HepG2 (cell line): ENCODE results near the gene CTRL. TPM values are rescaled to one million over a fixed set of nuclear protein-coding genes. Genes with fewer than 3 reads are reported as not detected.

Experiments
- ATF7-NPFF ChIP-seq: sonication (generic); formaldehyde crosslinking; IDR thresholded peaks from 2 replicates; pipeline ENCODE4 v1.8.1; 2023; ENCODE audit warnings: mild to moderate bottlenecking, low read depth, missing genetic modification reagents, moderate library complexity
- CHD2 ChIP-seq: IDR thresholded peaks from 2 replicates; pipeline ENCODE4 v1.6.1; 2011; ENCODE audit warnings: low read depth, low read length, improper control_type of control experiment
- HMGXB3 ChIP-seq: sonication (generic); formaldehyde crosslinking; IDR thresholded peaks from 2 replicates; pipeline ENCODE4 v1.4.0; 2020; ENCODE audit warnings: missing genetic modification reagents, borderline replicate concordance
- MAF1 ChIP-seq: sonication (generic); formaldehyde crosslinking; IDR thresholded peaks from 2 replicates; pipeline ENCODE4 v1.5.0; 2020; ENCODE audit warnings: missing genetic modification reagents, borderline replicate concordance
- MAX ChIP-seq: IDR thresholded peaks from 2 replicates; pipeline ENCODE4 v1.6.1; 2012; ENCODE audit warnings: inconsistent platforms
- MIXL1 ChIP-seq: IDR thresholded peaks from 2 replicates; pipeline ENCODE4 v1.6.1; 2016
- NAIF1 ChIP-seq: sonication (generic); formaldehyde crosslinking; IDR thresholded peaks from 2 replicates; pipeline ENCODE4 v1.5.0; 2020; ENCODE audit warnings: mild to moderate bottlenecking, missing genetic modification reagents, borderline replicate concordance
- PHF21A ChIP-seq: sonication (generic); formaldehyde crosslinking; IDR thresholded peaks from 2 replicates; pipeline ENCODE4 v1.5.0; 2020; ENCODE audit warnings: mild to moderate bottlenecking, missing genetic modification reagents
- RFXANK ChIP-seq: IDR thresholded peaks from 2 replicates; pipeline ENCODE4 v1.6.1; 2016
- SNAPC2 ChIP-seq: sonication (generic); formaldehyde crosslinking; IDR thresholded peaks from 2 replicates; pipeline ENCODE4 v1.8.1; 2022; ENCODE audit warnings: mild to moderate bottlenecking, missing genetic modification reagents
- ZNF576 ChIP-seq: sonication (generic); formaldehyde crosslinking; IDR thresholded peaks from 2 replicates; pipeline ENCODE4 v1.4.0; 2020; ENCODE audit warnings: mild to moderate bottlenecking, missing genetic modification reagents
- ZNF749 ChIP-seq: sonication (generic); formaldehyde crosslinking; IDR thresholded peaks from 2 replicates; pipeline ENCODE4 v1.8.0; 2022; ENCODE audit warnings: mild to moderate bottlenecking, missing genetic modification reagents, moderate library complexity, borderline replicate concordance
- ZNF780A ChIP-seq: sonication (generic); formaldehyde crosslinking; IDR thresholded peaks from 2 replicates; pipeline ENCODE4 v1.8.0; 2022; ENCODE audit warnings: mild to moderate bottlenecking, missing genetic modification reagents, moderate library complexity
- ZNF839 ChIP-seq: sonication (generic); formaldehyde crosslinking; IDR thresholded peaks from 2 replicates; pipeline ENCODE4 v1.4.0; 2020; ENCODE audit warnings: missing genetic modification reagents, mild to moderate bottlenecking, borderline replicate concordance
- polyA plus RNA-seq, 8 experiments: library from polyadenylated mRNA; depleted of rRNA in 3 of 8; stranded (reverse) in 7 of 8; unstranded in 1 of 8; fragments of >200 nt; fragmentation: Illumina TruSeq in 4 of 8; extraction: Trizol in 4 of 8; gene quantifications; 2 replicates each; pipeline versions ENCODE4 v1.2.1 to v1.2.3, GENCODE V29; 2011 to 2016; ENCODE audit warnings: low read depth in 4 of 8, missing spikeins in 1 of 8, mixed read lengths in 1 of 8; ENCODE audit not compliant: insufficient read depth in 1 of 8
- total RNA-seq, 5 experiments: library from RNA; depleted of rRNA; stranded (reverse); fragments of >200 nt; fragmentation: Illumina TruSeq; extraction: Trizol; gene quantifications; 2 replicates each; pipeline ENCODE4 v1.2.3, GENCODE V29; 2016; ENCODE audit warnings: low read depth in 1 of 5
- TF ChIP-seq, protein P1 (sequence below), 2 experiments: sonication (generic) in 1 of 2; formaldehyde crosslinking in 1 of 2; IDR thresholded peaks; 2 replicates each; pipeline versions ENCODE4 v1.4.0 to v1.6.1; 2018 to 2020; ENCODE audit warnings: missing genetic modification reagents in 2 of 2, borderline replicate concordance in 1 of 2, low read depth in 1 of 2, mild to moderate bottlenecking in 1 of 2, missing biosample characterization in 1 of 2
- TF ChIP-seq, protein P2 (sequence below): sonication (generic); formaldehyde crosslinking; IDR thresholded peaks from 2 replicates; pipeline ENCODE4 v1.4.0; 2020; ENCODE audit warnings: low read depth, missing genetic modification reagents

CTRL gene
- total and polyA plus RNA-seq, 2 of the 13 experiments (the other 11 are each of a cell fraction or from before 2014, with no cell fraction given), result 1.9 to 2.7 TPM

DNA sequence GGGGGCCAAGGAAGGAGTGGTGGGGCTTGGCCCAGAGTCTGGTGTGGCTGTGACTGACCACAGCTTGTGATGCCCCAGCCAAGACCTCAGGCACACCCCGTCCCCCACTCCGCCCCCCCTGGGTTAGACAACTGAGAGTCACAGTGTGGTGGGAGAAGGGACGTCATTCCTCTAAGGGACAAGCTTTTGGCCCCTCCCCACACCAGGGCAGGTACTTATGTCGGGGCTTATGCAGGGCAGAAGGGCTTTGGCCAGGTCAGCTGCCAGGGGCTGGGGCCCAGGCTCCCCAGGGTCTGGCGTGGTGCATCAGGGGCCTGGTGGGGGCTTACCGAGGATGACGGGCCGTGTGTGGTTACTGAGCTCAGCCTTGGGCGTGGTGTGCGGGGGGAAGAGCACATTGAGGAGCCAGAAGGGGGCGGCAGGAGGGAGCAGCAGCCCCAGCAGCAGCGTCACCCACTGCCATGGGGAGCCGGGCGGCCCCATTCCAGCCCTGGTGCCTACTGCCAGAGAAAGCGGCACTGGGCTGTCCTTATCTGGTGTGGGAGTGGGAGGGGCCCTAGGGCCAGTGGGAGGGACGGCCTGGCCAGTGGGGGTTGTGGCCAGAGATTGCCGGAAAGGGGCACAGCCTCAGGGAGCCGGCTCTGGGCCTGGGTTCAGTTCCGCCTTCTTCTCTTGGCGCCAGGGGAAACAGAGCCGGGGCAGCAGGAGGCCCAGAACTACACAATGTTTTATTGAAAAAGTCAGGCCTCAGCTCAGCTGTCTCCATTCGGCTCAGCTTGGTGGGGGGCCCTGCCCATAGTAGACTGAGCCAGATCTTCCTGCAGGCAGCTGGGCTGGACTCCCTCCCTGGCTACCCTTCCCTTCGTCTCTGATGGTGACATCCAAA is 12.2 kb upstream of the CTRL start, which contains the start of gene LCAT (continued):
- peak; percentile 46; the same call in 1 of the 2 replicates for TF ChIP-seq HMGXB3 (CRISPR knock-in tag)
- TF ChIP-seq CHD2, result no peak
- TF ChIP-seq, protein P1, sequence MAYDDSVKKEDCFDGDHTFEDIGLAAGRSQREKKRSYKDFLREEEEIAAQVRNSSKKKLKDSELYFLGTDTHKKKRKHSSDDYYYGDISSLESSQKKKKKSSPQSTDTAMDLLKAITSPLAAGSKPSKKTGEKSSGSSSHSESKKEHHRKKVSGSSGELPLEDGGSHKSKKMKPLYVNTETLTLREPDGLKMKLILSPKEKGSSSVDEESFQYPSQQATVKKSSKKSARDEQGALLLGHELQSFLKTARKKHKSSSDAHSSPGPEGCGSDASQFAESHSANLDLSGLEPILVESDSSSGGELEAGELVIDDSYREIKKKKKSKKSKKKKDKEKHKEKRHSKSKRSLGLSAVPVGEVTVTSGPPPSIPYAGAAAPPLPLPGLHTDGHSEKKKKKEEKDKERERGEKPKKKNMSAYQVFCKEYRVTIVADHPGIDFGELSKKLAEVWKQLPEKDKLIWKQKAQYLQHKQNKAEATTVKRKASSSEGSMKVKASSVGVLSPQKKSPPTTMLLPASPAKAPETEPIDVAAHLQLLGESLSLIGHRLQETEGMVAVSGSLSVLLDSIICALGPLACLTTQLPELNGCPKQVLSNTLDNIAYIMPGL (CRISPR knock-in tag; IDR thresholded peaks at IDR 0.05; ENCODE audit: borderline replicate concordance in 1 of 2, low read depth in 1 of 2), result 0 out of 4 replicates have a peak, but pooled peaks of 1 of the 2 experiments have one; percentile 24
- no peak for TF ChIP-seq MAX
- no peak for TF ChIP-seq ZNF749 (CRISPR knock-in tag)
- no peak for TF ChIP-seq ZNF780A (CRISPR knock-in tag)
- TF ChIP-seq, protein P2, sequence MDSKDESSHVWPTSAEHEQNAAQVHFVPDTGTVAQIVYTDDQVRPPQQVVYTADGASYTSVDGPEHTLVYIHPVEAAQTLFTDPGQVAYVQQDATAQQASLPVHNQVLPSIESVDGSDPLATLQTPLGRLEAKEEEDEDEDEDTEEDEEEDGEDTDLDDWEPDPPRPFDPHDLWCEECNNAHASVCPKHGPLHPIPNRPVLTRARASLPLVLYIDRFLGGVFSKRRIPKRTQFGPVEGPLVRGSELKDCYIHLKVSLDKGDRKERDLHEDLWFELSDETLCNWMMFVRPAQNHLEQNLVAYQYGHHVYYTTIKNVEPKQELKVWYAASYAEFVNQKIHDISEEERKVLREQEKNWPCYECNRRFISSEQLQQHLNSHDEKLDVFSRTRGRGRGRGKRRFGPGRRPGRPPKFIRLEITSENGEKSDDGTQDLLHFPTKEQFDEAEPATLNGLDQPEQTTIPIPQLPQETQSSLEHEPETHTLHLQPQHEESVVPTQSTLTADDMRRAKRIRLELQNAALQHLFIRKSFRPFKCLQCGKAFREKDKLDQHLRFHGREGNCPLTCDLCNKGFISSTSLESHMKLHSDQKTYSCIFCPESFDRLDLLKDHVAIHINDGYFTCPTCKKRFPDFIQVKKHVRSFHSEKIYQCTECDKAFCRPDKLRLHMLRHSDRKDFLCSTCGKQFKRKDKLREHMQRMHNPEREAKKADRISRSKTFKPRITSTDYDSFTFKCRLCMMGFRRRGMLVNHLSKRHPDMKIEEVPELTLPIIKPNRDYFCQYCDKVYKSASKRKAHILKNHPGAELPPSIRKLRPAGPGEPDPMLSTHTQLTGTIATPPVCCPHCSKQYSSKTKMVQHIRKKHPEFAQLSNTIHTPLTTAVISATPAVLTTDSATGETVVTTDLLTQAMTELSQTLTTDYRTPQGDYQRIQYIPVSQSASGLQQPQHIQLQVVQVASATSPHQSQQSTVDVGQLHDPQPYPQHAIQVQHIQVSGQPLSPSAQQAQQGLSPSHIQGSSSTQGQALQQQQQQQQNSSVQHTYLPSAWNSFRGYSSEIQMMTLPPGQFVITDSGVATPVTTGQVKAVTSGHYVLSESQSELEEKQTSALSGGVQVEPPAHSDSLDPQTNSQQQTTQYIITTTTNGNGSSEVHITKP, result peak; percentile 76
- TF ChIP-seq ZNF839, result no peak
- TF ChIP-seq PHF21A, result no peak
- no peak for TF ChIP-seq NAIF1 (CRISPR knock-in tag)
- TF ChIP-seq ZNF576 (CRISPR knock-in tag), result 0 out of 2 replicates have a peak, but pooled peaks have one; percentile 12
- TF ChIP-seq MIXL1 (CRISPR knock-in tag), result no peak
- no peak for TF ChIP-seq MAF1 (CRISPR knock-in tag)
- TF ChIP-seq SNAPC2 (CRISPR knock-in tag), result no peak
- TF ChIP-seq ATF7-NPFF, result peak; percentile 95; the same call in 1 of the 2 replicates
- TF ChIP-seq RFXANK (CRISPR knock-in tag), result no peak
